Measurements from ENCODE around the gene PRTN3. TPM values are rescaled to one million over a fixed set of nuclear protein-coding genes. Genes with fewer than 3 reads are reported as not detected.
"Not testable (repeated sequence)": the region's sequence is repeated elsewhere in the genome, so short reads cannot be mapped to it uniquely, and the experiment has no call there.

The PRTN3 gene
- total and polyA plus RNA-seq, 3 donors from 2014 or later = 1.0 to 1.8 TPM; not detected in 1

- 44% methylated on average over 22 to 63 of the region's 67 CpGs for WGBS, 2 donors
- Histone ChIP-seq H3K4me1 (peaks cover 8% of the 10 kb centered on the region), H3K27me3 (no peaks in the 10 kb centered on the region), H3K4me3 (no peak overlapping the region), H3K27ac (no peak overlapping the region), H3K9me3 (no peaks in the 10 kb centered on the region), H3K36me3 (ENCODE audit: low read depth, missing control alignments) (no peaks in the 10 kb centered on the region)
- no peak for DNase-seq
- TF ChIP-seq CTCF (IDR thresholded peaks at IDR 0.05) = no peak
- TF ChIP-seq POLR2A (IDR thresholded peaks at IDR 0.05) = no peak
- intact Hi-C loops (cut with DNase I; ENCODE audit: low total_unique reads) = loop anchor here (5.0 kb wide), 1 partner anchor 69 kb away; no protein-coding TSS in a partner anchor
These were observed 12.3 kb downstream of the PRTN3 start for GRCh38 chr19:853014-853585.

- WGBS, 2 donors = 60 to 70% methylated on average over 9 to 10 of the region's 17 CpGs
- H3K27ac ChIP-seq; H3K27me3 ChIP-seq; H3K9me3 ChIP-seq; H3K4me1 ChIP-seq; H3K4me3 ChIP-seq; H3K36me3 ChIP-seq (ENCODE audit: low read depth, missing control alignments); DNase-seq: not testable (repeated sequence)
- intact Hi-C loops (cut with DNase I; ENCODE audit: low total_unique reads) = loop anchor here (5.0 kb wide), 1 partner anchor 69 kb away; no protein-coding TSS in a partner anchor
These were observed 12.9 kb downstream of the PRTN3 start for GRCh38 chr19:853614-854220.

- DNase-seq = no peak
- TF ChIP-seq CTCF (IDR thresholded peaks at IDR 0.05) = no peak
- no peak for TF ChIP-seq POLR2A (IDR thresholded peaks at IDR 0.05)
These were observed 13.8 kb downstream of the PRTN3 start for GRCh38 chr19:854549-854948.

GRCh38 chr19:855142-855541, 14.3 kb downstream of the PRTN3 start:
- intact Hi-C loops (cut with DNase I; ENCODE audit: low total_unique reads) = no loop called here
- Histone ChIP-seq H3K4me1 (peaks cover 8% of the 10 kb centered on the region), H3K9me3 (no peaks in the 10 kb centered on the region), H3K27me3 (no peaks in the 10 kb centered on the region), H3K4me3 (no peak overlapping the region), H3K36me3 (ENCODE audit: low read depth, missing control alignments) (no peaks in the 10 kb centered on the region), H3K27ac (no peak overlapping the region)
- DNase-seq = no peak
- 89% methylated on average over 12 of the region's 12 CpGs for WGBS, 2 donors
- no peak for TF ChIP-seq CTCF (IDR thresholded peaks at IDR 0.05)
- TF ChIP-seq POLR2A (IDR thresholded peaks at IDR 0.05) = no peak

More at GRCh38 chr19:854549-854948, 13.8 kb downstream of the PRTN3 start:
- Histone ChIP-seq H3K4me1 (peaks cover 8% of the 10 kb centered on the region), H3K9me3 (no peaks in the 10 kb centered on the region), H3K4me3 (no peak overlapping the region), H3K27ac (no peak overlapping the region), H3K36me3 (ENCODE audit: low read depth, missing control alignments) (no peaks in the 10 kb centered on the region), H3K27me3 (no peaks in the 10 kb centered on the region)
- intact Hi-C loops (cut with DNase I; ENCODE audit: low total_unique reads) = loop anchor here (5.0 kb wide), 1 partner anchor 68 kb away; no protein-coding TSS in a partner anchor
- 69 to 78% methylated on average over 6 of the region's 6 CpGs for whole genome bisulfite sequencing, 2 donors

GRCh38 chr19:855566-856120, 14.8 kb downstream of the PRTN3 start:
- Histone ChIP-seq H3K36me3 (ENCODE audit: low read depth, missing control alignments) (no peaks in the 10 kb centered on the region), H3K27ac (no peak overlapping the region), H3K9me3 (no peaks in the 10 kb centered on the region), H3K27me3 (no peaks in the 10 kb centered on the region), H3K4me3 (no peak overlapping the region), H3K4me1 (peaks cover 8% of the 10 kb centered on the region)
- DNase-seq = no peak
- intact Hi-C loops (cut with DNase I; ENCODE audit: low total_unique reads) = no loop called here
- TF ChIP-seq POLR2A (IDR thresholded peaks at IDR 0.05) = no peak
- no peak for TF ChIP-seq CTCF (IDR thresholded peaks at IDR 0.05)
- WGBS, 2 donors = 87 to 92% methylated on average over 14 to 32 of the region's 40 CpGs
